H1 (cell line): Measurements from ENCODE around the gene PTPRC. TPM values are rescaled to one million over a fixed set of nuclear protein-coding genes. Genes with fewer than 3 reads are reported as not detected.
A peak's percentile ranks its signal among the peaks of the same experiment; 100 is the strongest.

Experiments
- CTCF ChIA-PET: fragments of 300-600 bp; sonication (Branson Sonifier 250); formaldehyde crosslinking; loops from one replicate; lab custom pipeline; 2021; ENCODE audit not compliant: partially characterized antibody; lab: Charles Lee
- POLR2A ChIA-PET: fragments of 300-600 bp; sonication (Branson Sonifier 250); formaldehyde crosslinking; loops from one replicate; lab custom pipeline; 2021; ENCODE audit warnings: inconsistent platforms; ENCODE audit not compliant: partially characterized antibody; lab: Charles Lee
- DNase-seq, 2 experiments: peaks; one replicate each; pipeline versions ENCODE4 v3.0.0 to v3.0.0-alpha.2; 2010 to 2022; ENCODE audit warnings: low spot score in 2 of 2, low read depth in 1 of 2, mixed read lengths in 1 of 2
- FAIRE-seq: peaks from 2 replicates; lab custom pipeline; 2011; peaks lifted over from hg19 to GRCh38; lab: Jason Lieb, UNC
- H2AFZ ChIP-seq: 2 replicates; pipeline ENCODE4 v1.8.1; 2012; ENCODE audit warnings: low read length, inconsistent platforms
- H2AK5ac ChIP-seq: 2 replicates; pipeline ENCODE4 v1.6.1; 2013; ENCODE audit warnings: low read depth, low read length
- H2BK120ac ChIP-seq: replicated peaks from 2 replicates; pipeline ENCODE3; 2013; ENCODE audit warnings: low read depth, low read length, inconsistent platforms
- H2BK12ac ChIP-seq: 2 replicates; pipeline ENCODE4 v1.6.1; 2013; ENCODE audit warnings: low read depth, low read length
- H2BK15ac ChIP-seq: 2 replicates; pipeline ENCODE4 v1.6.1; 2013; ENCODE audit warnings: low read length
- H2BK20ac ChIP-seq: 2 replicates; pipeline ENCODE4 v1.6.1; 2013; ENCODE audit warnings: low read length
- H2BK5ac ChIP-seq: 2 replicates; pipeline ENCODE4 v1.6.1; 2013; ENCODE audit warnings: low read depth, low read length
- H3K14ac ChIP-seq: 2 replicates; pipeline ENCODE4 v1.6.1; 2013; ENCODE audit warnings: inconsistent platforms; ENCODE audit not compliant: insufficient read length
- H3K18ac ChIP-seq: 2 replicates; pipeline ENCODE4 v1.6.1; 2013; ENCODE audit warnings: low read length; ENCODE audit errors: extremely low read depth
- H3K23ac ChIP-seq: 2 replicates; pipeline ENCODE4 v1.6.1; 2013; ENCODE audit warnings: inconsistent platforms; ENCODE audit not compliant: insufficient read length
- H3K23me2 ChIP-seq: 2 replicates; pipeline ENCODE4 v1.6.1; 2013; ENCODE audit warnings: low read depth, low read length
- H3K27ac ChIP-seq: 2 replicates; pipeline ENCODE4 v1.6.1; 2011; ENCODE audit warnings: low read depth, low read length, inconsistent platforms
- H3K27me3 ChIP-seq, 4 experiments: replicated peaks in 1 of 4; 1 replicate in 1 of 4; 2 replicates in 3 of 4; pipeline versions ENCODE4 v1.6.1 to v1.8.1; 2011 to 2013; ENCODE audit warnings: low read length in 3 of 4, mild to moderate bottlenecking in 3 of 4, inconsistent platforms in 2 of 4, mixed read lengths in 2 of 4, moderate library complexity in 1 of 4; ENCODE audit not compliant: control insufficient read depth in 3 of 4, insufficient read depth in 3 of 4; ENCODE audit errors: extremely low read depth in 1 of 4
- H3K36me3 ChIP-seq, 4 experiments: 2 replicates each; pipeline versions ENCODE4 v1.6.1 to v1.8.1; 2011 to 2013; ENCODE audit warnings: mild to moderate bottlenecking in 4 of 4, low read length in 3 of 4, moderate library complexity in 2 of 4, control low read depth in 1 of 4, inconsistent platforms in 1 of 4; ENCODE audit not compliant: insufficient read depth in 4 of 4, control insufficient read depth in 2 of 4
- H3K4ac ChIP-seq: replicated peaks from 2 replicates; pipeline ENCODE3; 2013; ENCODE audit warnings: low read length, low read depth, mixed read lengths, inconsistent platforms; ENCODE audit not compliant: insufficient read length
- H3K4me1 ChIP-seq, 4 experiments: replicated peaks in 1 of 4; 1 replicate in 1 of 4; 2 replicates in 3 of 4; pipeline versions ENCODE4 v1.6.1 to v1.8.1; 2011 to 2013; ENCODE audit warnings: low read length in 3 of 4, inconsistent platforms in 2 of 4, mixed read lengths in 1 of 4; ENCODE audit not compliant: insufficient read depth in 4 of 4, control insufficient read depth in 3 of 4
- H3K4me2 ChIP-seq, 2 experiments: 2 replicates each; pipeline versions ENCODE4 v1.6.1 to v1.8.1; 2011 to 2013; ENCODE audit warnings: low read depth in 2 of 2, low read length in 2 of 2, control low read depth in 1 of 2, inconsistent platforms in 1 of 2, mild to moderate bottlenecking in 1 of 2; ENCODE audit not compliant: insufficient read depth in 1 of 2
- H3K4me3 ChIP-seq, 4 experiments: fragments of 200-600, 300-600 bp in 1 of 4; sonication (generic), shearing (Covaris generic), sonication (Bioruptor Twin) in 1 of 4; 2 replicates each; pipeline versions ENCODE4 v1.5.1 to v1.8.1; 2011 to 2016; ENCODE audit warnings: low read length in 4 of 4, low read depth in 3 of 4, control low read depth in 2 of 4, inconsistent platforms in 2 of 4, mild to moderate bottlenecking in 2 of 4, mixed read lengths in 1 of 4, moderate library complexity in 1 of 4; ENCODE audit not compliant: insufficient read depth in 2 of 4; ENCODE audit errors: extremely low read depth in 1 of 4
- H3K56ac ChIP-seq: replicated peaks from 2 replicates; pipeline ENCODE3; 2013; ENCODE audit warnings: low read depth, mild to moderate bottlenecking, mixed read lengths, low read length, inconsistent platforms; ENCODE audit not compliant: insufficient read length
- H3K79me1 ChIP-seq: 2 replicates; pipeline ENCODE4 v1.6.1; 2013; ENCODE audit warnings: low read depth, low read length, control low read depth
- H3K79me2 ChIP-seq, 2 experiments: 2 replicates each; pipeline versions ENCODE4 v1.6.1 to v1.8.1; 2012 to 2013; ENCODE audit warnings: low read length in 2 of 2, mild to moderate bottlenecking in 2 of 2, inconsistent platforms in 1 of 2; ENCODE audit not compliant: insufficient read depth in 2 of 2, control insufficient read depth in 1 of 2
- H3K9ac ChIP-seq, 4 experiments: replicated peaks in 1 of 4; 1 replicate in 1 of 4; 2 replicates in 3 of 4; pipeline versions ENCODE4 v1.6.1 to v1.8.1; 2011 to 2013; ENCODE audit warnings: low read depth in 3 of 4, low read length in 3 of 4, control low read depth in 2 of 4, mild to moderate bottlenecking in 2 of 4, moderate library complexity in 2 of 4, inconsistent platforms in 1 of 4; ENCODE audit errors: extremely low read depth in 1 of 4
- H3K9me3 ChIP-seq, 2 experiments: 2 replicates each; pipeline versions ENCODE4 v1.6.1 to v1.8.1; 2012 to 2013; ENCODE audit warnings: mild to moderate bottlenecking in 2 of 2, moderate library complexity in 2 of 2, control low read depth in 1 of 2, inconsistent platforms in 1 of 2, low read depth in 1 of 2, low read length in 1 of 2, mixed read lengths in 1 of 2; ENCODE audit not compliant: insufficient read depth in 2 of 2
- H4K20me1 ChIP-seq, 2 experiments: replicated peaks in 1 of 2; 2 replicates each; pipeline versions ENCODE3 to v1.8.1; 2011 to 2013; ENCODE audit warnings: inconsistent platforms in 2 of 2, low read length in 2 of 2, mild to moderate bottlenecking in 1 of 2; ENCODE audit not compliant: insufficient read depth in 2 of 2, control insufficient read depth in 1 of 2
- H4K5ac ChIP-seq: 2 replicates; pipeline ENCODE4 v1.6.1; 2013; ENCODE audit warnings: low read length, low read depth, mixed read lengths, inconsistent platforms; ENCODE audit not compliant: insufficient read length
- H4K8ac ChIP-seq: 2 replicates; pipeline ENCODE4 v1.8.0; 2013; ENCODE audit warnings: mild to moderate bottlenecking, moderate library complexity, low read length, inconsistent platforms; ENCODE audit not compliant: insufficient read depth; ENCODE audit errors: extremely low read depth
- H4K91ac ChIP-seq: replicated peaks from 2 replicates; pipeline ENCODE3; 2013; ENCODE audit warnings: low read length, mixed read lengths, inconsistent platforms; ENCODE audit not compliant: insufficient read length
- RAD21 ChIP-seq, 2 experiments: IDR thresholded peaks in 1 of 2; conservative IDR thresholded peaks in 1 of 2; 2 replicates each; pipeline ENCODE4 v1.6.1; 2011; ENCODE audit warnings: low read depth in 2 of 2, low read length in 2 of 2, improper control_type of control experiment in 1 of 2, inconsistent platforms in 1 of 2, mild to moderate bottlenecking in 1 of 2, moderate library complexity in 1 of 2
- WGBS, 2 experiments: shearing (Covaris generic) in 1 of 2; methylation state at CpG; one replicate each; pipeline versions ENCODE4 v1.1.6 to v1.1.7; 2013 to 2015; ENCODE audit warnings: low lambda C conversion rate in 2 of 2, mixed read lengths in 2 of 2, inconsistent platforms in 1 of 2, low coverage in 1 of 2, missing lambda C conversion rate in 1 of 2; ENCODE audit not compliant: insufficient replicate concordance in 2 of 2, insufficient coverage in 1 of 2, insufficient read length in 1 of 2; ENCODE audit errors: extremely low coverage in 1 of 2, missing lambda C conversion rate in 1 of 2; 5-methylcytosine and 5-hydroxymethylcytosine counted together
- polyA plus RNA-seq, 7 experiments: library from polyadenylated mRNA; depleted of rRNA in 3 of 7; stranded (reverse) in 5 of 7; unstranded in 2 of 7; fragments of >200 nt in 5 of 7; fragments of 200-250 nt in 2 of 7; gene quantifications; 1 replicate in 5 of 7; 2 replicates in 1 of 7; 4 replicates in 1 of 7; pipeline versions ENCODE4 v1.2.1 to v1.2.3, GENCODE V29; 2011 to 2013; ENCODE audit warnings: missing spikeins in 2 of 7, mixed read lengths in 2 of 7
- total RNA-seq: library from RNA; stranded (reverse); fragmentation: NEBNext Ultra II Directional; extraction: Animal tissue kit (Norgen Biotek cat#: 25700); gene quantifications from 2 replicates; pipeline ENCODE4 v1.2.1, GENCODE V29; 2021

PTPRC gene
- total and polyA plus RNA-seq, 2 of the 8 experiments (the other 6 are each of a cell fraction or from before 2014, with no cell fraction given): 0.05 TPM; not detected in 1

DNA sequence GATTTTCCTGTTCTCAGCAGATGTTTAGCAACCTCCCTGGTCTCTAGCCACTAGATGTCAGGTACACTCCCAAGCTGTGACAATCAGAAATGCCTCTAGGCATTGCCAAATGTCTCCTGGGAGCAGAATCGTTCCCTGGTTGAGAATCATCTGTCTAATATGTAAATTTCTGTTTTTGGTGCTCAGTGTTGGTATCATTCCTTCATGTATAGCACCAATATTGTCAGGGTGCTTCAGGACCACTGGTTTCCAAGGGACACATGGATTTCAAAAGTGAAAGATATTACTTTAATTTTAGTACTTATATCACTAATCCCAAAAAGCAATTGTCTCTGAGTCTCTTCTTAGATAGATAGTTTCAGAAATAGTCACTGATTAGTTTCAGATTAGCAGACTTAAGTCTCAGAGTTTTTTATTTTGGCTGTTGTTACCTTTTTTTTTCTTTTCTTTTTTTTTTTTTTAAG lies 160.1 kb downstream of the PTPRC start:
- ChIA-PET CTCF (interaction anchor here (1.8 to 3.9 kb wide), 2 partner anchors 10 to 27 kb away, joined by 6 to 23 read pairs; no protein-coding TSS in a partner anchor), POLR2A (no interaction called here)
- H3K14ac ChIP-seq: no peak overlapping the region
- 0 out of 4 replicates have a peak, but pooled peaks of 1 of the 2 experiments have one; percentile 15 for TF ChIP-seq RAD21 (IDR thresholded peaks at IDR 0.05 in 1 of 2, conservative IDR thresholded peaks at IDR 0.05 in 1 of 2; ENCODE audit: low read depth in 2 of 2, low read length in 2 of 2)

More for the DNA sequence above, 160.1 kb downstream of the PTPRC start:
- Histone ChIP-seq H3K9me3 (peaks cover 9 to 10% of the 10 kb centered on the region in 2 experiments; a peak in 3 of 4 replicates), H3K9ac (no peak overlapping the region), H2BK15ac (no peak overlapping the region), H4K91ac (no peak overlapping the region), H3K23ac (no peak overlapping the region), H3K36me3 (no peaks in the 10 kb centered on the region), H3K27me3 (no peaks in the 10 kb centered on the region), H2BK120ac (no peak overlapping the region), H3K4me2 (no peak overlapping the region), H3K4ac (no peak overlapping the region), H2BK12ac (no peak overlapping the region), H3K23me2 (no peaks in the 10 kb centered on the region), H2BK5ac (no peak overlapping the region), H2AFZ (no peak overlapping the region), H3K79me1 (no peaks in the 10 kb centered on the region), H3K56ac (no peak overlapping the region), H3K27ac (no peak overlapping the region), H4K8ac (no peak overlapping the region), H3K79me2 (no peaks in the 10 kb centered on the region), H2AK5ac (no peak overlapping the region), H3K4me3 (no peak overlapping the region), H4K5ac (no peak overlapping the region), H2BK20ac (no peak overlapping the region), H3K18ac (no peak overlapping the region), H3K4me1 (no peaks in the 10 kb centered on the region), H4K20me1 (no peaks in the 10 kb centered on the region)
- FAIRE-seq: no peak
- 93% methylated on average over 1 of the region's 1 CpG; no CpG with 5 or more reads in 1 of the 2 experiments for WGBS, 2 experiments
- DNase-seq: no peak
